GM21825 (cell line): ENCODE data around the gene TYRO3.
"Not testable (repeated sequence)": the region's sequence is repeated elsewhere in the genome, so short reads cannot be mapped to it uniquely, and the experiment has no call there.

Experiments used
- ATAC-seq: cut with Tn5 transposase; IDR thresholded peaks from one replicate; pipeline ENCODE4 v1.9.1; 2021; ENCODE audit warnings: mild to moderate bottlenecking, moderate library complexity; ENCODE audit not compliant: unreplicated experiment

The TYRO3 gene

DNA sequence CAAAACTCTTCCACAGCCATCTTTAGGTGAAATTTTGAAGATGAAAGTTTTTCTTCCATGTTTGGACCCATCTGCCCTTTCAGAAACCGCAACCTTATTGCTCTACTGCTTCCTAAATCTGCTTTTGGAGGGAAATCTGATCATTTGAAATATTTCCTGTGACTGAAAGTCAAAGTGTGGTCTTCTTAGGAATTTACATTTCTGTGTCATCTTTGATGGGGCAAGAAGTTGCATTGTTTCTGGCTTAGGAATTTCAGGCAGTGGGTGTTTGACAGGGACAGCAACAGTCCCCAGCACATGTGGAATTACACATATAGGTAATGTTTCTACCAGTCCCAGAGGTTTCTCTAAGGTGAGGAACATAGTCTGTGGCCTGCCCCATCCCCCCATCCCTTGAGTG is 5.3 kb upstream of the TYRO3 start:
- no peak for ATAC-seq

DNA sequence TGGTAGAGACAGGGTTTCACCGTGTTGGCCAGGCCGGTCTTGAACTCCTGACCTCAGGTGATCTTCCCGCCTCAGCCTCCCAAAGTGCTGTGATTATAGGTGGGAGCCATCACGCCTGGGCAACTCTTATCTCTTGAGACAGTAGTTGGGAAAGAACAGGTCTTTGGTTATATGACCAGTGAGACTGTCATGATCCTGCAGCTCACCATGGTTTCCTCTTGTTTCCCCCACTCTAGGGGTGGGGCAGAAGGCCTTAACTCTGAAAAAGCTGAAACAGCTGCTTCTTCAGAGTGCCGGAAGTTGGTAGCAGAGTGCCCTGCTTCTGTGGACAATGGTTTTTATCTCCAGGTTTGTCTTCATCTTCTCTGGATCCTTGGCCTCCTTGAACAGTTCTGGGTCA is 4.7 kb upstream of the TYRO3 start:
- ATAC-seq, result no peak

- ATAC-seq, result no peak
Observed at GRCh38 chr15:41554915-41555314, 4.1 kb upstream of the TYRO3 start.

GRCh38 chr15:41556677-41557076 is 2.3 kb upstream of the TYRO3 start:
- no peak for ATAC-seq

- peak; percentile 48 for ATAC-seq
Observed at GRCh38 chr15:41557673-41558399, 1.2 kb upstream of the TYRO3 start.

GRCh38 chr15:41559239-41559782 is 299 bp downstream of the TYRO3 start:
- no peak for ATAC-seq

DNA sequence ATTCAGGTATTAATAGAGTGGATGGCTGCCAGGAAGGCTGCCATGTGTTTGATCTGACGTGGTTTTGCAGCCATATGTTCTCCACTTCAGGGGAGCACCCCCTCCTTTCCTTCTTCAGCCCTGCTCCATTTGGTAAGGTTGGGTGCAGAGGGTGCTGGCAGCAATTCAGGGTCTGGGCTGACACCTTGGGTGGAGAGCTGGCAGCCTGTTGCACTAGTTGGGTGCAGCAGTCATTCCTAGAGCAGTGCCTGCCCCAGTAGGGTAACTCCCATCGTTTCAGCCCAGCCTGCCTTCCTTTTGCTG is 1.5 kb downstream of the TYRO3 start:
- no peak for ATAC-seq

DNA sequence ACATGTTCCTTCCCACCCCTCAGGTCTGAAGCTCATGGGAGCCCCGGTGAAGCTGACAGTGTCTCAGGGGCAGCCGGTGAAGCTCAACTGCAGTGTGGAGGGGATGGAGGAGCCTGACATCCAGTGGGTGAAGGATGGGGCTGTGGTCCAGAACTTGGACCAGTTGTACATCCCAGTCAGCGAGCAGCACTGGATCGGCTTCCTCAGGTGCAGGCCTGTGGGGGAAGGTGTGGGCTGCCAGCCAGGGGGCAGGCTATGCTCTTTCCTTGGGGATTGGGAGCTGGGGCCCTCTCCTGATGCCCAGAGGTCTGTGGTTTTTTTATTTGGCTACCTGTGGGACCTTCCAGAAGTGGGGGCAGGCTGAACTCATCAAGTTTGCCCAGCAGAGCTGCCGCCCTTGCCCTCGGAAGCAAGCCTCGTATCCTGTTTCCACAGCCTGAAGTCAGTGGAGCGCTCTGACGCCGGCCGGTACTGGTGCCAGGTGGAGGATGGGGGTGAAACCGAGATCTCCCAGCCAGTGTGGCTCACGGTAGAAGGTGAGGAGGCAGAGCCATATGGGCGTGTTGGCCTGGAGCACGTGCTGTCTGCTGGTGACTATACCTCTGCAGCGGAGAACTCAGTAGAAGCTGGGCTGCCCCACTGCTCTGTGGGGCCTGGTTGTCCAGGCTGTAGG is 2.2 kb downstream of the TYRO3 start:
- ATAC-seq, result no peak

DNA sequence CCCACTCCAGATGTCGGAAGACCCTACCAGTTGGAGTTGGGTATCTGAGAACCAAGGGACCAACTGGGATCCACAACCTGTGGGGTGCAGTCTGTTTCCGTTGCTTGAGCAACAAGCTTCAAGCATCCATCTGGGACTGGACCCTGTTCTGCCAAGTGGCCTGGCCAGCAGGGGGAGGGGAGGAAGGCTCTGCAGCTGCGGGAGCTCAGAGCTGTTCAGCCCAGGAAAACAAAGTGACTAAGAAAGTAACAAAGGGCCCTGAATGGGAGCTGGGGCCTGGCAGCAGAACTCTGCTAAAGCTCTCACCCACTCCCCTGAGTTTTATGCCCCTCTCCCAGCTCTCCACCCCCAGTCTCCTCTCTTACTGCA is 2.7 kb downstream of the TYRO3 start:
- no peak for ATAC-seq

DNA sequence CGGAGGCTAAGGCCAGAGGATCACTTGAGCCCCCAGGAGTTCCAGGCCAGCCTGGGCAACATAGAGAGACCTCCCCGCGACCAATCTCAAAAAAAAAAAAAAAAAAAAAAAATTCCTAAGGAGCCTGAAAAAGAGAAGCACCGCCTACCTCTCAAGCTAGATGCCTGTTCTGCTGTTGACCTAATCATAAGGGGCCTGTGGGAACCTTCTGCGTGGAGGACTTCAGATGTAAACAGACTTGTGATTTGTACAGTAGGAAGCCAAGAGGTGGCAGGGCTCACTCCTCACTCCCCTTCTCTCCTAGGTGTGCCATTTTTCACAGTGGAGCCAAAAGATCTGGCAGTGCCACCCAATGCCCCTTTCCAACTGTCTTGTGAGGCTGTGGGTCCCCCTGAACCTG is 3.2 kb downstream of the TYRO3 start:
- no peak for ATAC-seq

DNA sequence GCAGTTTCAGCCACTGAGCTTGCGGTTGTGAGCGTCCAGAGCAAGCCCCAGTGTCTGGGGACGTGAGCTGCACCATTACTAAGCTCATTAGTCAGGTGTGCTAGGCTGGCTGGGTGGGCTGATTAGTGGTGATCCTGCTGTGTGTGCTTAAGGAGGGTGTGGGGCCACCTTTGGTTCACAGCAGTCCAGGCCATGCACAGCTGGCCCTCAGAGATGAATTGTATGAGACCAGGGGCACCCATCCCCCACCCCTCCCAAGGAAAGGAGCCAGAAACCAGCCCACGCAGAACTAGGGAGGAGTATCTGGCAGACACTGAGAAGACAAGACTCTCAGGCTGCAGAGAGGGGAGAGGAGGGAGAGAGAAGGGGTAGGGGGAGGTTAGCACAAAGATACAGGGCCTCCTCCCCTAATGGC is 3.8 kb downstream of the TYRO3 start:
- ATAC-seq, result no peak

DNA sequence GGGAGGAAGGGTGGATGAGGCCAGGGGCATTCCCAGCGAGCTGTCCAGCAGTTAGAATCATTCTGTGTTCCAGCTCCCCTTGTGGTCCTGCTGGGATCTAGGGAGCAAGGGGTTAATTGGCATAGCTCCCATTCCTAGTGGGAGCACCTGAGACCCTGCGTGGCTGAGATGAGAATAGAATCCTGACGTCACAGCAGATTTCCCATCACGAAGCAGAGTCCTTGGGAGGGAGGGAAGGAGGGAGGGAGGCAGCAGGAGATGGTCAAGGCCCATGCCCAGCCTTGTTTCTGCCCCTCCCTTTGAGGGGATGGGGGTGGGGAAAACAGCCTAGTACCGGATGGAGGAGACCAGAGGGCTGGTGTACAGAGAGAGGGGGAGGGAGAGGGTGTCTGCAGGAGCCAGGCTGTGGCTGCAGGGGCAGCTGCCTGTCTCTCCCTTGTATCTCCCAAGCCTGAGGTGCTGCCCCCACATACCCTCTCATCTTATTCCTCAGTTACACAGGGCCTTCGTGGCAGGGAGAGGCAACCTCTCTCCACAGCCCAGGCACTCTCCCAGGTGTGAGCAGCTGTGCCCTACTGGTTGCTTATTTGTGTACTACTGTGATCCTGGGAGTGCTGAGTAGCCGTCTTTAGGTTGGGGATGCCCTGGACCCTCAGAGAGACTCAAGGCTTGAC is 5.4 kb downstream of the TYRO3 start:
- no peak for ATAC-seq

- ATAC-seq, result no peak
Observed at GRCh38 chr15:41564960-41565502, 6.0 kb downstream of the TYRO3 start.

GRCh38 chr15:41565702-41566101 is 6.7 kb downstream of the TYRO3 start:
- no peak for ATAC-seq

DNA sequence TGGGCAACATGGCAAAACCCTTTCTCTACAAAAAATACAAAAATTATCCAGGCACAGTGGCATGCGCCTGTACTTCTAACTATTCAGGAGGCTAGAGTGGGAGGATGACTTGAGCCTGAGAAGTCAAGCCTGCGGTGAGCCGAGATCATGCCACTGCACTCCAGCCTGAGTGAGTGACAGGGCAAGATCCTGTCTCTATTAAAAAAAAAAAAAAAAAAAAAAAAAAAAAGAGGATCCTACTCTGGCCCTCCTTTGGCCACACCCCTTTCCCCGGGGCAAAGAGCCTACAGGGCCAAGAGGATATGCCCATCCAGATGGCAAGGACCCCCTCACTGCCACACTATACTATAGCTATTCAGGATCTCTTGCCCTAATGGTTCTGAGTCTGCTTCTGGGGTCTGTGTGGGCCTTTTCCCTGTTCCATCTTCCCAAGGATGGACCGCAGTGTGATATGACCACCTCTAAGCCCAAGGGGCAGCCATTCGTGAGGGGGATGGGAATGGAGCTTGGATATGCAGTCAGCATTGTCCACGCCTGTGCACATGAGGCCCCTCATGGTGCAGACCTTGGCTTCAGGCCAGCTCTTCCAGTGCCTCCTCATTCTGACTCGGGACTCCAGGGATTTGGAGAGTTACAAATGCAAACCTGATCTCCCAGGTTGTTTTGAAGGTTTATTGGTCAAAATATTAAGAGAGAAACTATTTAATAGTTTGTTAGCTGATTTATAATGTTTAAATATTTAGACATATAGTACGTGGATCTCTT is 7.3 kb downstream of the TYRO3 start:
- ATAC-seq, result no peak

GRCh38 chr15:41567261-41567660 is 8.2 kb downstream of the TYRO3 start:
- no peak for ATAC-seq

- no peak for ATAC-seq
Observed at GRCh38 chr15:41567862-41568261, 8.8 kb downstream of the TYRO3 start.

DNA sequence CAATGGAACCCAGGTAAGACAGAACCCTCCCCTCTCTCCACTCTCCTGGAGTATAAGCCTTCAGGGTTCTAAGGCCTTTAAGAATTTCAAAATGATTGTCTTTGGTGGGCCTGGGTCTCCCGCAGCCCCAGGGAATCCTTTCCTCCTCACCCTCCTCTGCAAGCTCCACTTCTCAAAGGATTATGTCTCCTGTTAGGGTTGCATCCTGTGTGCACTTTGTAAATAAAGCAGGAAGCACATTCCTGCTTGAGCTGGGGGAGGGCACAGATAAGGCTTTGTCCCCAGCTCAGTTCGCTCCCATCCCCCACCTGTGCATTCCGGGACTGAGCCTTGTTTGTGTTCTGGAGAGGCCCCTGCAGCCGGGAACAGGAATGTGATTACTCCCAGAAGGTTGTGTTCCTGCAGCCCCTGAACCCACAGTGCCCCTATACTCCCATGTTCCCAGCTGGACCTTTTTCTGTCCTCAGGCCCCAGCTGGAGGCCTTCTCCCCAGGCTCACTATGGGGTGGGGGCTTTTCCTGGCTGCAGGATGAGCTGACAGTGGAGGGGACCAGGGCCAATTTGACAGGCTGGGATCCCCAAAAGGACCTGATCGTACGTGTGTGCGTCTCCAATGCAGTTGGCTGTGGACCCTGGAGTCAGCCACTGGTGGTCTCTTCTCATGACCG is 9.5 kb downstream of the TYRO3 start:
- no peak for ATAC-seq

DNA sequence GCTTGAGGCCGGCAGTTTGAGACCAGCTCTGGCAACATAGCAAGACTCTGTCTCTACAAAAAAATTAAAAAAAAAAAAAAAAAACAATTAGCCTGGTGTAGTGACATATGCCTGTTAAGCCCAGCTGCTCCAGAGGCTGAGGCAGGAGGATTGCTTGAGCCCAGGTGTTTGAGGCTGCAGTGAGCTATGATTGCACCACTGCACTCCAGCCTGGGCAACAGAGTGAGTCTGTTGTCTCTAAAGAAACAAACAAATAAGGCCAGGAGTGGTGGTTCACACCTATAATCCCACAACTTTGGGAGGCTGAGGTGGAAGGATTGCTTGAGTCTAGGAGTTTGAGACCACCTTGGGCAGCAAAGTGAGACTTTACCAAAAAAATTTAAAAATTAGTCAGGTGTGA is 10.2 kb downstream of the TYRO3 start:
- not testable (repeated sequence) for ATAC-seq

- no peak for ATAC-seq
Observed at GRCh38 chr15:41570764-41571163, 11.8 kb downstream of the TYRO3 start.

DNA sequence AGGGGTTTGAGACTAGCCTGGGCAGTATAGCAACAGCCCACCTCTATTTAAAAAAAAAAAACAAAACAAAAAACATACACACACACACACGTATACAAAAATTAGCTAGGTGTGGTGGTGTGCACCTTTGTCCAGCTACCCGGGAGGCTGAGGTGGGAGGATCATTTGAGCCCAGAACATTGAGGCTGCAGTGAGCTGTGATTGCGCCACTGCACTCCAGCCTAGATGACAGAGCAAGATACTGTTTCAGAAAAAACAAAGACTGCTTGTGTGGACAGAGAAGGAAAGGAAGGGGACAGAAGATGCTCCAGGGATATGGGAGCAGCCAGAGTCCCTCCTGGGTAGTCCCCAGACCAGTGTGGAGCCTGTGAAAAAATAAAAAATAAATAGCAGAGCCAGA is 12.9 kb downstream of the TYRO3 start:
- ATAC-seq, result no peak
